NB4 (cell line): Measurements from ENCODE around the gene CENPB.

ENCODE experiments used
- MAX ChIP-seq: IDR thresholded peaks from 2 replicates; pipeline ENCODE4 v1.6.1; 2011; ENCODE audit warnings: low read depth, low read length
- MYC ChIP-seq: IDR thresholded peaks from 2 replicates; pipeline ENCODE4 v1.6.1; 2011; ENCODE audit warnings: low read depth, low read length
- POLR2A ChIP-seq: IDR thresholded peaks from 2 replicates; pipeline ENCODE4 v1.6.1; 2011; ENCODE audit warnings: mild to moderate bottlenecking; ENCODE audit not compliant: insufficient read length; ENCODE audit errors: extremely low read depth
- TF ChIP-seq, protein P1 (sequence below): IDR thresholded peaks from one replicate; pipeline ENCODE4 v1.5.1; 2012; ENCODE audit warnings: low read depth, low read length

DNA sequence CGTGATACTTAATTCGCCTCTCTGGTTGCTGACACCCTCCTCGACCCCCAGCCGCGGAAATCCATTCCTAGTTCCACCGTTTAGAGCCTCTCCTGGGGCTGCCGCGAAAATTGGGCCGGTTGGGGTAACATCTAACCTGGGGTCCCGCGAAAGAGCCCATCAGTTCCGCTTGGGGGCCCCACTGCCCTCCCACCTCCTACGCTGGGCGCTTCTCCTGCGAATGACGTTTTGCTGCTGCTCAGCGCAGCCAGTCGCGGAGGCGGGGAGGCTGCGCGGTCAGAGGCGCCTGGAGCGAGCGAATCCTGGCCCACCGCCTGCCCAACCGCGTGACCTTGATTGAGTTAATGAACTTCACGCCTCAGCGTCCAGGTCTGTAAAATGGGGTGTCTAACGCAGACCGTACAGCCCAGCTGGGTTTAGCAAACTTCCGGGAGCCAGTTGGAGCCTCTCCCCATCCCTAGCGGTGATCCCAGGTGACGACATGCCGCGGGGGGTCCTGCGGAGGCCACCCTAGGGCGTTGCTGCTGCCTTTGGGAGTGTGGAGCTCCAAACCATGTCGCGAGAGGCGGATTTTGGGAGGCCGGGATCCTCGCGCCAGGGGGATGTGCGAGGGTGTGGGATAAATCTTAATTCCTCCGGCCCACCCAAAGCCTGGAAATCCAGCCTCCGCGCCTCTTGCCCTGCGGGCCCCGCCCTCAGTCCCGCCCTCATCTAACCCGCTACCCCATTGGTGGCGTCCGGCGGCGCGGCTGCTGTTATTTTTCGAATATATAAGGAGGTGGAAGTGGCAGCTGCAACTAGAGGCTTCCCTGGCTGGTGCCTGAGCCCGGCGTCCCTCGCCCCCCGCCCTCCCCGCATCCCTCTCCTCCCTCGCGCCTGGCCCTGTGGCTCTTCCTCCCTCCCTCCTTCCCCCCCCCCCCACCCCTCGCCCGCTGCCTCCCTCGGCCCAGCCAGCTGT lies 9.2 kb upstream of the CENPB start, which contains the start of gene CDC25B:
- TF ChIP-seq, protein P1, sequence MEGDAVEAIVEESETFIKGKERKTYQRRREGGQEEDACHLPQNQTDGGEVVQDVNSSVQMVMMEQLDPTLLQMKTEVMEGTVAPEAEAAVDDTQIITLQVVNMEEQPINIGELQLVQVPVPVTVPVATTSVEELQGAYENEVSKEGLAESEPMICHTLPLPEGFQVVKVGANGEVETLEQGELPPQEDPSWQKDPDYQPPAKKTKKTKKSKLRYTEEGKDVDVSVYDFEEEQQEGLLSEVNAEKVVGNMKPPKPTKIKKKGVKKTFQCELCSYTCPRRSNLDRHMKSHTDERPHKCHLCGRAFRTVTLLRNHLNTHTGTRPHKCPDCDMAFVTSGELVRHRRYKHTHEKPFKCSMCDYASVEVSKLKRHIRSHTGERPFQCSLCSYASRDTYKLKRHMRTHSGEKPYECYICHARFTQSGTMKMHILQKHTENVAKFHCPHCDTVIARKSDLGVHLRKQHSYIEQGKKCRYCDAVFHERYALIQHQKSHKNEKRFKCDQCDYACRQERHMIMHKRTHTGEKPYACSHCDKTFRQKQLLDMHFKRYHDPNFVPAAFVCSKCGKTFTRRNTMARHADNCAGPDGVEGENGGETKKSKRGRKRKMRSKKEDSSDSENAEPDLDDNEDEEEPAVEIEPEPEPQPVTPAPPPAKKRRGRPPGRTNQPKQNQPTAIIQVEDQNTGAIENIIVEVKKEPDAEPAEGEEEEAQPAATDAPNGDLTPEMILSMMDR: peak; percentile 23
- peak; percentile 46 for TF ChIP-seq POLR2A
- TF ChIP-seq MAX: peak; percentile 90
- TF ChIP-seq MYC: peak; percentile 75
